ENCODE data around the gene RNF166.

- no peak for TF ChIP-seq CTCF (IDR thresholded peaks at IDR 0.05; ENCODE audit: low read depth, low read length, poor library complexity, severe bottlenecking)
- no peak for TF ChIP-seq EZH2phosphoT487 (IDR thresholded peaks at IDR 0.05; ENCODE audit: borderline replicate concordance, low read length)
Observed at GRCh38 chr16:88718178-88718577, 12.0 kb upstream of the RNF166 start.

Measured in DOHH2 (cell line).